Mucosa of rectum (tissue), 2 donors: ENCODE data around the gene SEMA3D.

Experiments
- H3K27ac ChIP-seq, 2 donors: one replicate each; pipeline ENCODE4 v1.7.0; 2013; ENCODE audit warnings: inconsistent platforms in 2 of 2, low read depth in 2 of 2, low read length in 2 of 2
- H3K27me3 ChIP-seq, 2 donors: one replicate each; pipeline ENCODE4 v1.7.0; 2013; ENCODE audit warnings: low read length in 2 of 2; ENCODE audit not compliant: control insufficient read depth in 2 of 2, insufficient read depth in 2 of 2
- H3K36me3 ChIP-seq, 2 donors: one replicate each; pipeline ENCODE4 v1.7.0; 2013; ENCODE audit warnings: low read length in 2 of 2; ENCODE audit not compliant: control insufficient read depth in 2 of 2, insufficient read depth in 2 of 2
- H3K4me1 ChIP-seq, 2 donors: one replicate each; pipeline ENCODE4 v1.7.0; 2013; ENCODE audit warnings: low read length in 2 of 2, mild to moderate bottlenecking in 1 of 2; ENCODE audit not compliant: control insufficient read depth in 2 of 2, insufficient read depth in 2 of 2
- H3K4me3 ChIP-seq, 2 donors: one replicate each; pipeline ENCODE4 v1.7.0; 2013; ENCODE audit warnings: low read length in 2 of 2
- H3K9ac ChIP-seq, 2 donors: one replicate each; pipeline ENCODE4 v1.7.0; 2013; ENCODE audit warnings: low read length in 2 of 2, low read depth in 1 of 2, mild to moderate bottlenecking in 1 of 2
- H3K9me3 ChIP-seq, 2 donors: one replicate each; pipeline ENCODE4 v1.7.0; 2013; ENCODE audit warnings: low read length in 2 of 2; ENCODE audit not compliant: control insufficient read depth in 2 of 2
- donor health status: healthy.
- donor health status: Normal muscosa, but diverticular disease.

SEMA3D gene

GRCh38 chr7:85185424-85186082 lies 1.3 kb downstream of the SEMA3D start:
- Histone ChIP-seq H3K27ac (peak overlapping the region; percentile 35 to 41), H3K36me3 (no peaks in the 10 kb centered on the region), H3K9me3 (no peaks in the 10 kb centered on the region), H3K27me3 (peaks cover 4 to 8% of the 10 kb centered on the region in 2 donors), H3K4me1 (no peaks in the 10 kb centered on the region), H3K9ac (peak overlapping the region; percentile 42 to 49), H3K4me3 (peak overlapping the region; percentile 64 to 71)

DNA sequence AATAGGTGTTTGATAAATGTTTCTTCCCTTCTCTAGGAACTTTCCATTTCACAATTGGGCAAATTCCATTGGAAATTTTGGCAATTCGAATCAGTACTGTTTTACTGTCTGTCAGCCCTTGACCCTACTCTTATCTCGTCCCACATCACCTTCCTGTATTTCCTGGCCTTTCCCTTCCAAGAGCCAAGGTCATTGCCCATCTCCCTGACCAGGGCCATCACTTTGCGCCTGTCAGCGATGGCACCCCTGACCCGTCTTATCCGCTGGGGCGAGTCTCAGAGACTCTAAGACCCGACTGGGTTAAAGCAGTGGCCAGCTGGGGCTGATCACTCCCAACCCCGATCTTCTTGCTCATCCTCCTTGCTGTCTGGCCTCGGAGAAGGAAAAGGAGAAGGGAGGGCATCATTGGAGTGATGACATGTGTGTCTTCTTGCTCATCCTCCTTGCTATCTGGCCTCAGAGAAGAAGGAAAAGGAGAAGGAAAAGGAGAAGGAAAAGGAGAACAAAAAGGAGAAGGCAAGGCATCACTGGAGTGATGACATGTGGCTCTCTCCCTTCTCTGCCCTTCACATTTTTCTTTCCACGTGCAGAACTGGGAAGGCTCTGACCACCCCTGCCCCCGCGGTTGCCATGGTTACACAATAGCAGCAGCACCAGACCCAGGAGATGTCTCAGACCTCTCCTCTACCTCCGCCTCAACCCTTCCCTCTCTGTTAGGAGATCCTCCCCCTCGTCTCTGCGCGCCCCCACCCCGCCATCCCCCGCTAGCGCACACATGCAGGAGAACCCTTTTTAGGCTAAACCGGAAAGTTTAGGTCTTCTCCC lies 2.0 kb downstream of the SEMA3D start:
- Histone ChIP-seq H3K27ac (peak overlapping the region in 1 of 2 donors; percentile 21), H3K9ac (peak overlapping the region in 1 of 2 donors; percentile 18), H3K4me1 (no peaks in the 10 kb centered on the region), H3K27me3 (peaks cover 4 to 8% of the 10 kb centered on the region in 2 donors), H3K4me3 (peak overlapping the region; percentile 64 to 71), H3K36me3 (no peaks in the 10 kb centered on the region), H3K9me3 (no peaks in the 10 kb centered on the region)

- H3K36me3 ChIP-seq = no peaks in the 10 kb centered on the region
- no peak overlapping the region for H3K4me3 ChIP-seq
- peaks cover 4 to 8% of the 10 kb centered on the region in 2 donors for H3K27me3 ChIP-seq
- no peaks in the 10 kb centered on the region for H3K4me1 ChIP-seq
- no peak overlapping the region for H3K27ac ChIP-seq
- no peak overlapping the region for H3K9ac ChIP-seq
- no peaks in the 10 kb centered on the region for H3K9me3 ChIP-seq
Observed at GRCh38 chr7:85183296-85183695, 3.6 kb downstream of the SEMA3D start.

GRCh38 chr7:85178531-85179298 lies 8.1 kb downstream of the SEMA3D start:
- Histone ChIP-seq H3K9ac (no peak overlapping the region), H3K27ac (no peak overlapping the region), H3K27me3 (no peaks in the 10 kb centered on the region), H3K4me3 (no peak overlapping the region), H3K9me3 (no peaks in the 10 kb centered on the region), H3K36me3 (no peaks in the 10 kb centered on the region), H3K4me1 (no peaks in the 10 kb centered on the region)

DNA sequence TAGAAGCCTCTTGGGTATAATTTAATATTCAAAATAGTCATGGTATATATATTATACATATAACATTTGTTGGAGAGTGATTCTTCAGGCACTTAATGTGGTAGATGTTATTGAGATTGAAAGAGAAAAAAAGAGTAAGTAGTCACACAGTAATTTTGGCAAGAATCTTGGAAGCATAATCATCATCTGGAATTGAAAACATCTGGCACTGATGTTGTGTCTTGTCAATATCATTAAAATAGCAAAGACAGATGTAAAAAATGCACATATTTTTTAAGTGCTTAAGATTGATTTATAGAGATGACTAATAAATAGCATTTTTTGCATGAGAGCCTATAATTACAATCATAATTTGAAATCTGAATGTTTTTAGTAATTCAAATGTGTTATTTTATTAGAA lies 9.5 kb downstream of the SEMA3D start:
- Histone ChIP-seq H3K27ac (no peak overlapping the region), H3K9me3 (no peaks in the 10 kb centered on the region), H3K4me3 (no peak overlapping the region), H3K4me1 (no peaks in the 10 kb centered on the region), H3K27me3 (no peaks in the 10 kb centered on the region), H3K36me3 (no peaks in the 10 kb centered on the region), H3K9ac (no peak overlapping the region)

GRCh38 chr7:85176197-85176596 lies 10.7 kb downstream of the SEMA3D start:
- H3K4me3 ChIP-seq = no peak overlapping the region
- H3K9ac ChIP-seq = no peak overlapping the region
- no peak overlapping the region for H3K27ac ChIP-seq
- H3K9me3 ChIP-seq = no peaks in the 10 kb centered on the region
- no peaks in the 10 kb centered on the region for H3K4me1 ChIP-seq
- H3K36me3 ChIP-seq = no peaks in the 10 kb centered on the region
- no peaks in the 10 kb centered on the region for H3K27me3 ChIP-seq

DNA sequence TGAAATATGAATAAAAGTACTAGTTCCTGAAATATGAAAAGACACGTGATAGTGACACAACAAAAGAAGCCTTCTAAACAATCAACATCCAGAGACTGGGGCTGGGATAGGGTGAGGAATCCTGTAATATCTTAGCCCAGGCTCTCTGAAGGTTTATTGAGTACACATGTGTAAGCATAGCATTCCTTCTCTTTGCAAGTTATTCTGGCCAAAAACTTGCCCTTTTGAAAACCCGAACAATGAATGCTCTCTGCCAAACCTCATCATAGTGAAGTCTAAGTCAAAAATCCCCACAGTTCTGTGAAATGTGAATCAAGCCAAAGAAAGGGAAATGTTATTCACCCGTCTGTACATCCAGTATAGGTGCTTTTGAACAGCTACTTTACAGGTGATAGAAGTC lies 11.6 kb downstream of the SEMA3D start:
- H3K4me3 ChIP-seq = no peak overlapping the region
- H3K36me3 ChIP-seq = no peaks in the 10 kb centered on the region
- no peak overlapping the region for H3K9ac ChIP-seq
- no peak overlapping the region for H3K27ac ChIP-seq
- H3K27me3 ChIP-seq = no peaks in the 10 kb centered on the region
- H3K4me1 ChIP-seq = no peaks in the 10 kb centered on the region
- no peaks in the 10 kb centered on the region for H3K9me3 ChIP-seq

DNA sequence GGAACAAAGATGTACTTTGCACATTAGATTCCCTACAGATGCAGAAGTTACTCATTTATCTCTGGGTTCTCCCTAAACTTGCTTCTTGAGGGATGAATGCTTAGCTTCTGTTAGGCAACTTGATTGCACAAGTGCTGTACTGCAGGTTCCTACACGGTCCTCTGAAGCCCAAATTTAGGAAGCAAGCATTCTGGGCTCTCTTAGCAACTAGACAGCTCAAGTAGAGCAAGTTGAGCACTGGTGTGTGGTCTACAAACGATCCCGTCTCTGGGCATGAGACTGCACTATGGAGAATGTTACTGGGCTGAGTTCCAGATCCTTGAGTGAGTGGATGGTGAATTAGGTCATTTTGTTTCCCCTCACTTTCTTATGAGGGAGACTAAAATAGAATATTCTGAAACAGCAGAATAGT lies 14.3 kb downstream of the SEMA3D start:
- H3K4me3 ChIP-seq = no peak overlapping the region
- H3K27ac ChIP-seq = no peak overlapping the region

DNA sequence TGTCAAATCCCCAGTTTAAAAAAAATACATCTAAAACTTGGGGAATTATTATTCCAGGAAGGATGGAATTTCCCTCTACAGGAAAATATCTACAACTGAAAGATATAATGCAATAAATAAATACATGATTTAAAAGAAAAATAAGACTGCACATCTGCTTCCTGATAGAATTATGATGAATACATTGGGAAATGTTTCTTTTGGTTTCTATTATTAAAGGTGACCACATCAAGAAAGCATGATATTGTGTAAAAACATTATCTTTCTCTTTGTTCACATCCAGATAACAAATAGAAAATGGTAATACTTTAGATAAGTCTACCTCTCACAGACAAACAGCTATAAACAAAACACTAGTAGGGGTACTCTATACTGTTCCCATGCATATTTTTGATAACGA lies 19.2 kb downstream of the SEMA3D start:
- no peak overlapping the region for H3K9ac ChIP-seq
- H3K27ac ChIP-seq = no peak overlapping the region
- no peaks in the 10 kb centered on the region for H3K27me3 ChIP-seq
- H3K36me3 ChIP-seq = no peaks in the 10 kb centered on the region
- H3K4me1 ChIP-seq = no peaks in the 10 kb centered on the region
- H3K9me3 ChIP-seq = no peaks in the 10 kb centered on the region
- no peak overlapping the region for H3K4me3 ChIP-seq

More for the DNA sequence above, 14.3 kb downstream of the SEMA3D start:
- no peaks in the 10 kb centered on the region for H3K27me3 ChIP-seq
- no peak overlapping the region for H3K9ac ChIP-seq
- no peaks in the 10 kb centered on the region for H3K4me1 ChIP-seq
- H3K36me3 ChIP-seq = no peaks in the 10 kb centered on the region
- no peaks in the 10 kb centered on the region for H3K9me3 ChIP-seq

GRCh38 chr7:85165263-85165662 lies 21.6 kb downstream of the SEMA3D start:
- Histone ChIP-seq H3K9me3 (no peaks in the 10 kb centered on the region), H3K4me1 (no peaks in the 10 kb centered on the region), H3K27ac (no peak overlapping the region), H3K4me3 (no peak overlapping the region), H3K36me3 (no peaks in the 10 kb centered on the region), H3K27me3 (no peaks in the 10 kb centered on the region), H3K9ac (no peak overlapping the region)
